Left hindlimb (tissue), 1 donor: ENCODE results near the gene EXD3.

ENCODE experiments used
- DNase-seq: peaks from one replicate; pipeline ENCODE4 v3.0.0-alpha.2; 2018

EXD3 gene

DNA sequence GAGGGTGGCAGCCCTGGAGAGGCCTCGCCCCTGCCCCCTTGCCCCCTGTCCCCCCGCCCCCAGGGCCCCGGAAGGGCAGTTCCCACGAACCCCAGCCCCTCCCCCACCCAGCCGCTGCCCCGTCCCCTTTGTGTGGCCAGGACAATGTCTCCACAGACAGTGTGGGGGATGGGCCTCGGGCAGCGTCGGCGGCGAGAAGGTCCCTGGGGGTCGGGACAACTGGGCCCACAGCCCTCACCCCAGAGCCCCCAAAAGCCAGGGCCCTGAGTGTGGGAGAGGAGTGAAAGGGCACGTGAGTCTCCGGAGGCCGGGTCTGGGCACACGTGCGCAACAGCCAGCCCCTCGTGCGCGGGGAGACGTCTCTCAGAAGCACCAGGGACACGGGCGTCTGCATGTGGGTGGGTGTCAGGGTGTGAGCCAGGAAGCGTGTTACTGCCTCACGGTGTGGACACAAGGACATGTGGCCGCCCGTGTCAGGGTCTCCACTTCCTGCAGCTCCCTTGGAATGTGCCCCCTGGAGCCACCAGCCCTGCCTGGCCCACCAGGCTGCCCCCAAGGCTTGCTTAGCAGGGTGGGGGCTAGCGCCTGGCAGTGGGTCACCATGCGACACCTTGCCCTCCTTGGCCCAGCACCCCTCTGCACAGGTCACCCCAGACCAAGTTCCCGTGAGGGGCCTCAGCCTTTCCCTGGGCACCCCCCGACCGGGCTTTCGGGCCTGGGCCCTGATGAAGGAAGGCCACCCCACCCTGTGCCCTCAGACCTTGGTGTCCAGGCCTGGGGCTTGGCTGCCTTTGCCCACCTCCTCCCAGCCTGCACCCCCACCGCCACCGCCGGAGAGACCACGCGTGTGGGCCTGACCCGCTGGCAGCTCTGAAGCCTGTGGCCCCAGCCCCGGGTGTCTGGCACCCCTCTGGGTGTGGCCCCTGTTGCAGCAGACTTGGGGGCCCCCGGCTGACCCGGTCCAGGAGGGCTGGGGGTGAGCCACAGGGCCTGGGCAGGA is 108.1 kb downstream of the EXD3 start:
- peak; percentile 41 for DNase-seq

DNA sequence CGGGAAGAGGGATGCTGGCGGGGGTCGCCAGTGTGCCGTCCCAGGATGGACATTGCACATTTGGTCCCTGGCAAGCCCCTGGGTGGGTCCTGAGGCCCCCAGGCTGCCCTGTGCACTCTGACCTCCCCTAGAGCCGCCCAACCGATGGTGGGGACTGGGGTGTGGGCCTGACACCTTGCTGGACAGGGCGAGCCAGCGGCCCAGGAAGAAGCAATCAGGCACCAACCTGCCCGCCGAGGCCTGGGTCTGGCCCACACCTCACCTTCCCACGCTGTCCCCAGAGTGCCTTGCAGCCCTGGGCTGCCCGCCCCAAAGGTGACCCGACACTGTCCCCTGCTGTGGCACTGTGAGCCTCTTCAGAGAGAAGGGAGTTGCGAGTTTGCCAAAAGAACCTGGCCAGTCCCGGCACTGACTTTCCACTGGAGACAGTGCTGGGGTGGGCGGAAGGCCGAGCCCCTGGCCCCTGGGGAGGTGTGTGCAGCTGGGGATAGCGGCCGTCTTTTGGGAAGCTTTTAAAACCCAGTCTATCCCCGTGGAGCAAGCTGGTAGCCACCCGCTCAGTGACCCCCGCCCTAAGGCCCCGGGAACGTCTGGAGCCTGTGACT is 108.9 kb downstream of the EXD3 start:
- peak; percentile 28 for DNase-seq

DNA sequence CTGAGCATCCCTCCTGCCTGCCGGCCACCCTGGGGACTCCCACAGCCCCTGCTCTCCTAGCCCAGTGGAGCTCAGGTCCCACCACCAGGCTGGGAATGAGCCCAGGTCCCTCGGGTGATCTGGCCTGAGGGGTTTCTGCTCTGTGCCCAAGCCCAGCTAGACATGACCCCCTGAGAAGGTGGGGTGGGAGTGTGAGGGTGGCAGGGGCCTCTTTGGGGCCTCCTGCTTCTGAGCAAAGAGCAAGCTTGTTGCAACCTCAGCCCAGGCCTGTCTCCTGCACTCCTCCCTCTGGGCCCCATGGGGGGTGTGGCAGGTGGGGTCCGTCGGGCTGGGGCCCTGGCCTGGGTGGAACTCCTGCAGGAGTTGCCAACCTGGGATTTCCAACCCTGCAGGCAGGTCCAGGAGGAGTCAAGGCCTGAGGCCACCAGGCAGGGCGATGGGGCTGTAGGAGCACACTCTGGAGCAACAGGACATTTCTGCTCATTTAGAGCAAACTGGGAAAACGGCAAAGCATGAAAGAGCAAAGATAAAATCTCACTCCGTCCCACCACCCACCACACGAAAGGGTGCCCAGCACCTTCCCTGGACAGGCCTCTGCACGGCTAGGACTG is 109.5 kb downstream of the EXD3 start:
- no peak for DNase-seq

DNA sequence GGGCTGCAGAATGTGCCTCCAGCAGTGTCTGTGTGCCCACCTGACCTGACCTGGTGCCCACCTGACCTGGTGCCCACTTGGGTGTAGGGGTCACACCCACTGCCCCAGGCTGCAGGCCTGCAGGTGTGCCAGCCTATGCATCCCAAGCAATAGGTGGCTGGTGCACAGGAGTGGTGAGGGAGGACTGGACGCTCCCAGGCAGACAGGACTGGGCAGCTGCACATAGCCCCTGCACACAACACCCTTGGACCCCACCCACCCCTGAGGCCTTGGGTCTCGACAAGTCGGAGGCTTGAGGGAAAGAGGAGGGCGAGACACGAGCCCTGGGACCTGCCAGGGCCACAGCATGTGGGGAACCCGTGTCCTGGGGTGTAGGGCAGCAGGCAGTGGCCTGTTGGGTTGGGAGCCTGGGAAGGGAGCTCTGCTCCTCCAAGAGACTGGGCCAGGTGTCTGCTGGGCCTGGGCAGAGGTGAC is 110.1 kb downstream of the EXD3 start:
- no peak for DNase-seq

DNA sequence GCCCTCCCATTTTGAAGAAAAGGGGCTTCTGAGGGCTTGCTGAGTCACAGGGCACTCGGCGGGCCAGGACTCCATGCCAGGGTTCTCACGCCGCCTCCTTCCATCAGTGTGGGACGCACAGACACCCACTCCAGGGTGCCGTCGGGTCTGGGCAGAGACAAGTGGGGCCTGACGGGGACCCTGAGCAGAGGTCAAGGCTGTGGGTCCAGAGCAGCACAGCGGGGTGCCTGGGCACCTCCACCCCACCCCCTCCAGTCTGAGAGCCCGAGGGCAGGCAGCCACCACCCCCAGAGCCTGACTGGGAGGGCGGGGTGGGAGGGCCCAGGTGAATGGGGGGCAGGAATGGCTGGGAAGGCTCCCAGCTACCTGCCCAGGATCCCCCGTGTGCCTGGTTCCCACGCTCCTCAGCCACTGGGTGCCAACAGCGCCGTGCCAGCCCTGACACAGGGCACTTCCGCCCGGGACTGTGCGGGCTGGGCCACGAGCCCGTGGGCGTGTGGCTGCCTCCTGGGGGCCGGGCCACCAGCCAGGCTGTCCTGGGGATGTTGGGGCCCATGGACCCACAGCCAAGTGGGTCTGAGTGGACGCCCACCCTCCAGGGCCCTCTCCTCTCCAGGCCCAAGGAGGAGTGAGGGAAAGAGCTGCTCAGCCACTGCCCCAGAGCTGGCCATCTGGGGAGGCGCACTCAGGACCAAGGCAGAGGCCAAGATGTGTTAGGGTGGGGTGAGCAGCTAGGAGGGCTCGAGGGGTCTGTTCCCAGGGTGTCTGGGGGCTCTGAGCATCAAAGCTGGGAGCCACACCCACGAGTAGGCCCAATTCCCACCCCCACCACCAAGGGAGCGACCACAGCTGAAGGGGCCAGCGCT is 110.7 kb downstream of the EXD3 start:
- DNase-seq = no peak

DNA sequence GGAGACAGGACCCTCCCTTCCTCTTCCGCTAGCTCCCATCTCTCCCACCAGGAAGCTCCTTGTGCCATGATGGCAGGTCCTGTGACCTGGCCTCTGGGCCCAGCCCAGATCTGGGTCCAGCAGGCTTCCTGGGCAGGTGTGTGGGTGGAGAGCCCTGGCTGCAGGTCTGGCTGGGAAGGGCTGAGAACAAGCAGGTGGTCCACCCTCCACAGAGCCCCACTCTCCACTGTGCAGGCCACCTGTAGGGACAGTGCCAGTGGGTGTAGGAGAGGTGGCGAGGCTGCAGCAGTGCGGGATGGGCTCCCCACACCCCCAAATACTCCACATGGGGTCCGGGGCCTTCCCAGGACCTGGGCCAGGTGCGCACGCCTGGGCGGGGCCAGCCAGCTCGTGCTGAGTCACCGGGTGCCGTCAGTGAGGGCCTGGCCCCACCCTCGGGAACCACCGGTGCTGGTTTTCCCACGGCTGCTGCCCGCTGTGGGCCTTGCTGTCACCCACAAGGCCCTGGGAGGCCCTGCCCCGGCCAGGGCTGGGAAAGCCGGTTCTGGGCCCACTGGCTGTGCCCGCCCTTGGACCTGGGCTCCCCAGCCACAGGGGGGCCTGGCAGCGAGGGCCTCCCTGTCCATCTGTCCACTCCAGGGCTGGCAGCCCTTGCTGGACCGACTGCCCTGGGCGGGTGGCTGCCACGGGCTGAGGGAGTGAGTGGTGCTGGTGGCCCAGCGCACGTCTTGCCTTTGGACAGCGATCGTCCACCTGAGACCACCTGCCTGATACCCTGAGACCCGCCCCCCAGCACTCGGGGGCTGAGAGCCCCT is 111.6 kb downstream of the EXD3 start:
- peak; percentile 35 for DNase-seq

DNA sequence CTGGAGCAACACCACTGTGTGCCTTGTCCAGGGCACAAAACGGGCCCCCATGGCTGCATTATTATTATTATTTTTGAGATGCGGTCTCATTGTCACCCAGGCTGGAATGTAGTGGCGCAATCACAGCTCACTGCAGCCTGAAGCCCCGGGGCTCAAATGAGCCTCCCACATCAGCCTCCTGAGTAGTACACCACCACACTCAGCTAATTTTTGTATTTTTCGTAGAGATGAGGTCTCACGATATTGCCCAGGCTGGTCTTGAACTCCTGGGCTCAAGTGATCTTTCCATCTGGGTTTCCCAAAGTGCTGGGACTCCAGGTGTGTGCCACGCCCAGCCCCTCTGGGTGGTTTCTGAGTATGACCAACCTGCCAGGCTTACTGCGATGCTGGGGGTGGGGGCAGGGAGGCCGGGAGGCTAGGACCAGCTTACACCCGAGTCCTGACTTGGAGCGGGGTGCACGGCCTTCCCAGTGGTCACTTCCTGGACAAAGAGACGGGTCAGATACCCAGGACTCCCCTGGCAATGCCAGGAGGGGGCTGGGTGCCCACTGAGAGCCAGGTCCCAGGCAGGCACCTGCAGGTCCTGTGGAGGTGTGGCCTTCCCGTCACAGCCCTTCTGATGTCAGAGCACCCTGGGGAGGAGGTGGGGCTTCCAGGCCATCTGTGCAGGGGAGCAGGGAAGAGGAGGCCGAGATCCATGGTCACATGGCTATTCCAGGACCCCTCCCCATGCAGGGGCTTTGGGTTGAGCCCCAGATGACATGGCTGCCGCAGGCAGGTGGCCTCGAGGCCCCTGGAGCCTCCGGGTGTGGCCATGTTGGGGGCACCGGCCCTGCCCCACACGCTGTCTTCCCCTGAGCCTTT is 112.5 kb downstream of the EXD3 start:
- DNase-seq = peak; percentile 34

DNA sequence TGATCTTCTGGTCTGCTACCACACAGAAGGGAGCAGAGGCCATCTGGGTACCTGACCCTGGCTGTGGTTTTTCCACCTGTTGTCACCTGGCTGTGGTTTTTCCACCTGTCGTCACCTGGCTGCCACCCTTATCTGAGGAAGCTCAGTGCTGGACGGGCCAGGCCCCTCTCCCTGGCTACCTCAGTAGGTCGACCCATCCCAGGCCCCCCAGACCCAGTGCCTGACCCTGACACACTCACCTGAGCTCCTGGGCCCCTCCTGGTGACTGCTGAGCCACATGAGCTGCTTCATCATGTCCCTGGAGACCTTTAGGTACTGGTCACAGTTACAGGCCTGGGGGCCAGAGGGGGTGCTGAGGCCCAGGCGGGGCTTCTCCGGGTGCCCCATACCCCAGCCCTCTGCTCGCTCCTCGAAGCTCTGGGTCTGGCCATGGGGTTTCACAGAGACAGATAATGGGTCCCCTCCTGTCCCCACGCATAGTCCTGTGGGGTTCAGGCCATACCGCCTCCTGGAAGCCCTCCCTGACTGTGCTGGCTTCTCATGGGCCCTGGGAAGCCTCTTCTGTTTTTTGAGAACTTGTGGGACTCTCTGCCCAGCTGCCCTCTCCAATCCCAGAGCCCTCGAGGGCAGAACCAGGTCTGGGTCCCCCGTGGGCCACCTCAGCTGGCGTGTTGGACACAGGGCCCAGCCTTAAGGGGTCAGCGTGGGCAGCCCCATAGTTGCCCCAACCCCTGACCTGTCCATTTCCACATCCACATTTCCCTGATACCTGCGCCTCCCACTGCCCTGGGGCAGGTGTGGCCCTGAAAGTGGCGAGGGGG is 113.4 kb downstream of the EXD3 start:
- DNase-seq = peak; percentile 32

DNA sequence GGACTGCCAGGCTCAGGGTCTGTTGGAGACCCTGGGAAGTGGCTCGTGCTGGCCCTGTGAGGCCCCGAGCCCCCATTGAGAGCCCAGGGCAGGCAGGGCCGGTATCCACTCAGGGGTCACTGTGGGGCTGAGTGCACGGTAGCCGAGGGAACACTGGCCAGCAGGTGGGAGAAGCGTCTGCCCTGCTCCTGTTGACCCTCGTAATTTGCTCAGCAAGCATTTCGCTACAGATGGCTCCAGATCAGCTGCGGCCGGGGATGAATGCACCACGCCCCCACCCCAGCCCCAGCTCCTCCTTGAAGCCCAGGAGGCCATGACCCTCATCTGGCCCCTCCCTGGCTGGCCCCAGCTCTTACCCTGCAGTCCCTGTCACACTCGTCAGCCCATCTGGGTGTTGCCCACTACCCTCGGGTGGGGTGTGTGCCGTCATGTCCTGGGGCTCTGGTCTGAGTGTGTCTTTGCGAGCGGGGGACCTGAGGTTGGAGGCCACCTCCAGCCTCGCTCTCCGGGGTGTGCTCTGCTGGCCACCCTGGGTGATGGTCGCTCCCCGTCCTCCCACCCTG is 114.8 kb downstream of the EXD3 start:
- DNase-seq = peak; percentile 29

DNA sequence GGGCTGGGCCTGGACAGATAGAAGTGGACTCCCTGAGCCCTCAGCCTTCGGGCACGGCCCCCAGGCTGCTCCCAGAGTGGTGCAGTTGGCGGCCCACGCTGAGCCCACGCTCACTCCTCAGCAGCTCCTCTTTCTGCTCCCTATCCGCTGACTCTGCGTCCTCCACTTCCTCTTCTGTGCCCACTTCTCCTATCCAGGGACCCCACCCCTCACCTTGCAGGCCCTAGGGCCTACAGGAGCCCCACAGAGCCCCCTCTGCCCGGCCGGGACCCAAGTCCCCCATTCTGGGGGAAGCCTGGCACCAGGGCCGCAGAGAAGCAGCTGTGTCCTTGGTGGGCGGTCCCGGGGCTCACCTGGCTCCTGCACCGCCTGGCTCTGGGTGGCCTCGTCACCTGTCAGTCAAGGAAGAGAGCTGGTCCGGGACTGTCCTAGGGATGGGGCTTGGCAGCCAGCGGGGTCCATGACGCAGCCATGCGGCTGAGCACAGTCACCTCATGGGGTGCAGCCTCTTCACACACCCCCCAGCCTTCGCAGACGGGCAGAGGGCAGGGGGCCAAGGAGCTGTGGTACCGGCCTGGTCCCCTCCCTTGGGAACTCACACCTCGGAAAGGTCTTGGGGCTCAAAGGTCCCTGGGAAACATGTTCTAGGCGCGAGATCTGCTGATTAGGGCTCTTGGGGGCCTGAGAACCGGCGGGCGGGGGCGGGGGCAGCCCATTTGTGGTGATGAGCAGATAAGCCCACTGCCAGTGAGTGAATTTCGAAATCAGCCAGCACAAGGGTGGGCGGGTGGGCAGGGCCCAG is 115.5 kb downstream of the EXD3 start:
- DNase-seq = peak; percentile 40

DNA sequence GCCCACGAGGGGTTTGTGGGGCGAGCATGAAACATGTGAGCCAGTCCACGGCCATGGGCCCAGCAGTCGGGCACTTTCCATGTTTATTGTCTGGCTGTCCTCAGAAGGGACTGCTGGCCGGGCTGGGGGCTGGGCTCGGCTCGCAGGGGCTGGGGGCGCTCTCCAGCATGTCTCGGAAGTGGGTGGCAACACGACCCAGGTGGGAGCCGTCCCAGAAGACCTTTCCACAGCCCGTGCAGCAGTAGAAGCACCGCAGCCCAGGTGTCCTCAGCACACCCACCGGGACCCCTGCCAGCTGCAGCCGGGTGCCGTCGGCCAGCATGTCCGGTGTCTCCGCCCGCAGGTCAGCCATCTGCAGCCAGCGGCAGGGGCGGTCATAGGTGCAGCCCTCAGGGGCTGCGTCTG is 116.1 kb downstream of the EXD3 start:
- DNase-seq = peak; percentile 32

DNA sequence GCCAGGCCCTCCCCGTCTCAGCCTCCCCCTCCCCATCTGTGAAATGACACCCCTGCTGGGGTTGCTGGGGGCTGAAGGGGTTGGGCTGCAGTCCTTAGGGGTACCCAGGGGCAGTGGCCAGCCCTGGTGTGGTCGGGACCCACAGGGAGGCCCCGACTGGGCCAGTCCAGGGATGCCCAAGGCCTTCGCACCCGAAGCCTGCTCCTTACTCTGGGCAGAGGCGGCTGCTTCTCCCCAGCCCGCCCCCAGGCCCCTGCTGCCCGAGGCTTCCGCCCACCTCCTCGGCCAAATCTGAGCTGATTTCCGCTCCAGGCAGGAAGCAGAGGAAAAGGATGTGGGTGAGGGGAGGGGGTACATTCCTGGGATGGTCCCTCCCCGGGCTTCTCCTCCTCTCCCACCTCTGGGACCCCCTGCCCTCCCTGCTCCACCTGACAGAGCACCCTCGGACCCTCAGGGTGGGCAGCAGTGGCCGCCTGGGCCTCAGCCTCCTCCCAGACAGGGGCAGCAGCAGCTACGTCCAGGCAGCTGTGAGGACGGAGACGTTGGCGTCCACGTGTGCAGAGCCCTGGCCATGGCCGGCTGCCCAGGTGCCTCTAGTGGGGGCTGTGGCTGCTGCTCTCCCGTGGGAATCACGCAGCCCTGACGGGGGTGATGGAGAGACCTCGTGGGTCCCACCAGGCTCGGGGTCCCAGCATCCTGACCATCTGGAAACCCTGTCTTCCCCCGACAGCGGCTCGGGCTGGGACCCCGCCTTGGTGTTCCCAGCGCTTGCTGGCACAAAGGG is 116.7 kb downstream of the EXD3 start:
- peak; percentile 51 for DNase-seq

DNA sequence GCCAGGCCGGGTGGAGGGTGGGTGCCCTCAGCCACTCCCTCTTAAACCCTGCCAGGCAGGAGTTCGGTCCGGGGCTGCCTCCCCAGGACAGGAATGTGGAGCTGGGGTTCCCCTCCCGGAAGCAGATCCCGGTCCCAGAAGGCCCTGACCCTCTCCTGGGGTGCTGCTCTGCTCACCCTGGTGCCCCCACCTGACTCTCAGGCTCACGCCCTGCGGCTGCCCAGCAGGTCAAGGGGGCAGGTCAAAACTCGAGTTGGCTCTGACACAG is 117.2 kb downstream of the EXD3 start:
- no peak for DNase-seq

DNA sequence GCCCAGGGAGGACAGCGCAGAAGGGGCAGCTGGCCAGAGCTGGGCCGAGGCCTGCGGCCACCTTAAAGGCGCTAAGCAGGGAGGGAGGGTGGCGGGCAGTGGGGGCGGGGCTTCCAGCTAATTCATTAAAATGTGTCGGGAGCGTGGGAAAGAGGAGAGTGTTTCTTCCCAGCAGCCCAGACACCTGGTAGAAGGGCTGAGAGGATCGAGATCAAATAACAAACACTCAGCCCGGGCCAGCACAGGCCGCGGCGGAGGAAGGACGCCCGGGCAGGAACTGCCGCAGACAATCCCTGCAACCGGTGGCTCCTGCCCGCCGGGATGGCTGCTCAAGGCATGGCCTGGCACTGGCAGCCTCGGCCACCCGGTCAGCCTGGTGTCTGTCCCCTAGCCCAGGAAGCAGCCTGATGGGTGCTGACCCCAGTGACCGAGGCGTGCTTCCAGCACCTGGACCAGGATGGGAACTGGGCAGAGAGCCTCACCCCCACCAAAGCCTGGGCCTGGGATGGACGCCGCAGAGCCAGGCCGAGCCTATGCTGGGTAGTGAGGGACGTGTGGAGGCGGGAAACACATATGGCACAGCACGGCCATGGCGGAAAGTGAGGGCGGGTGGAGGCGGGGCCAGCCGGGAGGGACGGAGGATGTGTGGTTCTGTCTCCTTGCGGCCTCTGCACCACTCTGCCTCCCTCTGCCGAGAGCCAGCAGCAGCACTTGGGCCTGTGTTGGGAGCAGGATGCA is 117.7 kb downstream of the EXD3 start:
- peak; percentile 80 for DNase-seq

DNA sequence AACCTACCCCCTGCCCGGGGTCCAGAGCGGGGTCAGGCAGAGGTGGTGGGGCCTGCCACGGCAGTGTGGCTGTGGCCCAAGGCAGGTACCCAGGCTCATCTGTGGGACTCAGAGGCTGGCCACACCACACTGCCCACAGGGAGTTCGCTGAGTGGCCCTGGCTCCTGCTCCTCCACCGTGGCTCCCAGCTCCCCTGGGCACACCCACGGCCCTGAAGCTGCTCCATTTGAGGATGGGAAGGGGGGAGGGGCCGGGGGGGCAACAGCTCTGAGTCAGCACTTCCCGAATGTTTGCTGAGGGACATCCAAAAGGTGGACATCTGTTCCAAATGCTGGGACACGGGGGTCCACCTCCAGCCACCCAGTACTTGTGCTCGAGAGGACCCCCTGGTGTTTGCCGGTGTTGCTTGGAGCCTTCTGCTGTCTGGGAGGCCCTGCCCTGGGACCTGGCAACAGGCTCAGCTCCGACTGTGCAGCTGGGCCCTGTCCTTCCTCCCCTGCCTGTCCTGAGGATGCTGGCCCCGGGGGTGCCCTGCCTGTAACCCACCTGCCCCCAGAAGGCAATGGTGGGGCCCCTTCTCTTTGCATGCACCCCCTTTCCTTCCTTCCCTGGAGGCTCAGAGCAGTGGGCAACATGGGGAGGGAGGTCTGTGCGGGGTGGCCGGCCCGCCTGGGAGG is 118.4 kb downstream of the EXD3 start:
- peak; percentile 47 for DNase-seq

DNA sequence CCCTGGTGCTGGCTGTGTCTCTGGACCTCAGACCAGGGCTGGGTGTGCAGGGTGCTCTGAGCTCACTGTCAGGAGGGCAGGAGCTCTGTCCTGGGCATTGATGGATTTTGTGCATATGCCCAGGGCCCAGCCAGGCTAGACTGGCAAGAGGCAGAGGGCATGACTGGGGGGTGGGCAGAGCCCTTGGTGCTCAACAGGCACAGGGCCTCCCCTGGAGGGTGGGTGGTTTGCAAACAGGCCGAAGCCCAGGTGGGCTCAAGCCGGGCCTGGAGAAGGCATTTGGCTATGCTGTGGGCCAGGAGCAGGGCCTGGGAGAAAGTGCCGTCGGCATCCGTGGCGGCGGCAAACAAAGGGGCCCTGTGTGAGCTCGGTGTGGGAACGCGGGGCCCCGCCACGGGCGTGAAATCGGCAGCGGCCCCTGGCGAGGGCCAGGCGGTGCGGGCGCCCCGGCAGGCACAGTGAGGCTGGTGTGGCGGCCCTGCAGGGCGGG is 119.0 kb downstream of the EXD3 start:
- peak; percentile 55 for DNase-seq
